ENCODE measurements around the gene TTC17. TPM values are rescaled to one million over a fixed set of nuclear protein-coding genes. Genes with fewer than 3 reads are reported as not detected.
A peak's percentile ranks its signal among the peaks of the same experiment; 100 is the strongest.

TTC17 gene
- total RNA-seq, 1 donor from 2014 or later: 94.4 TPM

GRCh38 chr11:43358279-43358800 is 380 bp upstream of the TTC17 start:
- DNase-seq: no peak
- no peaks in the 10 kb centered on the region for H3K9me3 ChIP-seq
- H3K27ac ChIP-seq: peak overlapping the region; percentile 93
- H3K4me1 ChIP-seq: peaks cover 16% of the 10 kb centered on the region
- no peaks in the 10 kb centered on the region for H3K27me3 ChIP-seq
- H3K36me3 ChIP-seq: no peaks in the 10 kb centered on the region
- H3K4me3 ChIP-seq: peak overlapping the region; percentile 95
- no peak for TF ChIP-seq CTCF (IDR thresholded peaks at IDR 0.05)
- ATAC-seq: no peak
- intact Hi-C loops (cut with DNase I): no loop called here

- peak overlapping the region; percentile 95 for H3K4me3 ChIP-seq
- peak overlapping the region; percentile 93 for H3K27ac ChIP-seq
- H3K9me3 ChIP-seq: no peaks in the 10 kb centered on the region
- intact Hi-C loops (cut with DNase I): no loop called here
- ATAC-seq: peak; percentile 15
- DNase-seq: no peak
- no peaks in the 10 kb centered on the region for H3K36me3 ChIP-seq
- H3K4me1 ChIP-seq: peaks cover 16% of the 10 kb centered on the region
- TF ChIP-seq CTCF (IDR thresholded peaks at IDR 0.05): no peak
- H3K27me3 ChIP-seq: no peaks in the 10 kb centered on the region
Observed at GRCh38 chr11:43359422-43359818, 700 bp downstream of the TTC17 start.

GRCh38 chr11:43360361-43361032 is 1.8 kb downstream of the TTC17 start:
- Histone ChIP-seq H3K4me3 (peak overlapping the region; percentile 95), H3K27ac (no peak overlapping the region), H3K4me1 (peaks cover 16% of the 10 kb centered on the region), H3K27me3 (no peaks in the 10 kb centered on the region), H3K9me3 (no peaks in the 10 kb centered on the region), H3K36me3 (peaks cover 6% of the 10 kb centered on the region)
- intact Hi-C loops (cut with DNase I): no loop called here
- TF ChIP-seq CTCF (IDR thresholded peaks at IDR 0.05): no peak
- ATAC-seq (no peak), DNase-seq (no peak)

- ATAC-seq (no peak), DNase-seq (no peak)
- intact Hi-C loops (cut with DNase I): no loop called here
- Histone ChIP-seq H3K9me3 (no peaks in the 10 kb centered on the region), H3K36me3 (peaks cover 13% of the 10 kb centered on the region), H3K4me3 (no peak overlapping the region), H3K4me1 (peaks cover 12% of the 10 kb centered on the region), H3K27ac (no peak overlapping the region), H3K27me3 (no peaks in the 10 kb centered on the region)
- TF ChIP-seq CTCF (IDR thresholded peaks at IDR 0.05): no peak
Observed at GRCh38 chr11:43366677-43367076, 8.0 kb downstream of the TTC17 start.

- ATAC-seq (peak; percentile 84), DNase-seq (no peak)
- H3K4me1 ChIP-seq: peaks cover 12% of the 10 kb centered on the region
- no peaks in the 10 kb centered on the region for H3K9me3 ChIP-seq
- no peaks in the 10 kb centered on the region for H3K27me3 ChIP-seq
- no peak overlapping the region for H3K4me3 ChIP-seq
- no peak for TF ChIP-seq CTCF (IDR thresholded peaks at IDR 0.05)
- intact Hi-C loops (cut with DNase I): no loop called here
- no peak overlapping the region for H3K27ac ChIP-seq
- peaks cover 16% of the 10 kb centered on the region for H3K36me3 ChIP-seq
Observed at GRCh38 chr11:43367382-43368178, 8.9 kb downstream of the TTC17 start.

Data from upper lobe of right lung (tissue), 1 donor.